Stimulated activated CD4-positive, alpha-beta T cell treated with anti-CD3 and anti-CD28 coated beads, Interleukin-1b, Interleukin-23, amount 100 ng/mL, for 48 hours (primary cell): ENCODE results near the gene KAZN.

ENCODE experiments used
- DNase-seq: peaks from one replicate; pipeline ENCODE4 v3.0.0-alpha.2; 2020

The KAZN gene

DNA sequence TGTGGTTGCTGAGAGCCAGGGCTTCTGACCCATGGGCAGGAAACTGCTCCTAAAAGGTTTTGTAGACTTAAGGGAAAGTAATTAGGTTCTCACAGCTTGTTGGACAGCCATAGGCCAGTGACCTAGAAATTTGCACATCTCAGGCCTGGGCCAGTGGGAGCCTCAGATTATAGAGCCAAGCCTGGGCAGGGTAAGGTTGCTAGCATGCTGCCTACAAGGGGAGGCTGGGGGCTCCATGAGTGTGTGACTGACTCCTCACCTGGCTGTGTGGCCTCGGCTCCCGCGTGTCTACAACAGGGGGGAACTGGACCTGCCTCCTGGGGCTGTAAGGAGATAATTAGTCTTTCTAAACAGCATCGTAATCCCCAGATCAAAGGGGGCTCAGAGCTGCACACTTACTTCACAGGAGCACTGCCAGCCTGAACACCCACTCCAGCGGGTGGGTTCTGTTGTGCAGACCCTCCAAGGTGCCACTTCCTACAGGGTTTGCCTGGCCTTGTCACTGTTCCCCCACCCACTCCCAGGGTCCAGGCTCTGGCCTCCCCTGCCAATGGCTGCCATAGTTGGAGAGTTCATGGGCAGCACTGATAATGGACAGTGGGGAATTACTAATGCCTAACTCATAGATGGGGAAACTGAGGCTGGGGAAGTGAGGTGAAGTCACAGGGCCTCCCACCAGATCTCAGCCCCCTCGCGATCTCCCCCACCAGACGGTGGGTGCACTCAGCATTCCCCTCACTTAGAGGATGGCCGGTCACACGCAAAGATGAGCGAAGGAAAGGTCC is 324.6 kb downstream of the KAZN start:
- DNase-seq: no peak

GRCh38 chr1:14923727-14924452 is 325.4 kb downstream of the KAZN start:
- DNase-seq: peak; percentile 13

GRCh38 chr1:14924455-14925331 is 326.2 kb downstream of the KAZN start:
- no peak for DNase-seq

DNA sequence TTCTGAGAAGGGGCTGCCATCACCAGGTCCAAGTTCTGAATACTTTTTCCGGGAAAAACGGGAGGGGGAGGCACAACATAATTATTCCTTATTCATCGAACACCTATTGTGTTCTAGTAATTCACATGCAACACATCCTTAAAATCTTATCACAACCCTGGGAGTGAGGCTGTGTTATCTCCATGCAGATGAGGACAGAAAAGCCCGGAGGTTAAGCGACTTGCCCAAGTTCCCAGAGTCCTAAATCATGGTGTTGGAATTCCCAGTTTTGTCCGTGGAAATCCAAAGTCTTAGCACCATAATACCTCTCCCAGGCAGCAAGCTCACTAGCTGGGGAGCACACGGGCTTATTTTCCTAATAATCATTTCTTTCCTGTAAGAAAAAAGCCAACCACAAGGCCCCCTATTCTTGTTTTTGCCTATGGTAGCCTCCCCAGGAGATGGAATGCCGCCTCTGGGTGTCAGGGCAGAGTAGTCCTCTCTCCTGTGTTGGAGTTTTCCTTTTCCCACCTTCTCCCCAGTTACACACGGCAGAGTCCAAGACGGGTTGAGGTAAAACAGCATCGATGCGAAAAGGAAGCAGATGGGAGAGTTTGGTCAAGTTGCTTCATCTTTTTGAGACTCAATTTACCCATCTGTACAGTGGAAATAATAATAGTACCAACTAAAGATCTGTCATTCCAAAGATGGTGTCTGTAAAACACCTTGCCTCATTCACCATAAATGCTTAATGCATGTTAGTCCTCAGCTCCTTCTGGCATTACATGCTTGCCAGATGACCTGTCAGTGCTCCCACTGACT is 327.1 kb downstream of the KAZN start:
- DNase-seq: no peak

- DNase-seq: no peak
Observed at GRCh38 chr1:14926229-14926628, 327.7 kb downstream of the KAZN start.

GRCh38 chr1:14926818-14927575 is 328.5 kb downstream of the KAZN start:
- DNase-seq: no peak

DNA sequence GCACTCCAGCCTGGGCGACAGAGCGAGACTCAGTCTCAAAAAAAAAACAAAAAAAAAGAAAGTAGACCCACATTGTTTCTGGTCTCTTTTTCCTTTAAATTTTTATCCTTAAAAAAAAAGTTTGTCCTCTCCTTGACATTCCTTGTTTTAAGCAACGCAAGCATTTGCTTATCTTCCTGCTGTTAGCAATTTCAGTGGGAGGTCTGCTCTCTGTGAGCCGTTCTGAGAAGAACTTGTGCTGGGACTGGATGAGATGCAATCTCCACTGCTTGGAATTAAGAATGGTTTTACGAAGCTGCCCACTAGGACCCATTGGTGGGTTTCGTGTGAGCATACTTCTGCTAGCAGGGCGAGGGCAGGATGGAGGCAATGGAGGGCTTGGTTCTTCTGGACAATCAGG is 329.9 kb downstream of the KAZN start:
- no peak for DNase-seq

DNA sequence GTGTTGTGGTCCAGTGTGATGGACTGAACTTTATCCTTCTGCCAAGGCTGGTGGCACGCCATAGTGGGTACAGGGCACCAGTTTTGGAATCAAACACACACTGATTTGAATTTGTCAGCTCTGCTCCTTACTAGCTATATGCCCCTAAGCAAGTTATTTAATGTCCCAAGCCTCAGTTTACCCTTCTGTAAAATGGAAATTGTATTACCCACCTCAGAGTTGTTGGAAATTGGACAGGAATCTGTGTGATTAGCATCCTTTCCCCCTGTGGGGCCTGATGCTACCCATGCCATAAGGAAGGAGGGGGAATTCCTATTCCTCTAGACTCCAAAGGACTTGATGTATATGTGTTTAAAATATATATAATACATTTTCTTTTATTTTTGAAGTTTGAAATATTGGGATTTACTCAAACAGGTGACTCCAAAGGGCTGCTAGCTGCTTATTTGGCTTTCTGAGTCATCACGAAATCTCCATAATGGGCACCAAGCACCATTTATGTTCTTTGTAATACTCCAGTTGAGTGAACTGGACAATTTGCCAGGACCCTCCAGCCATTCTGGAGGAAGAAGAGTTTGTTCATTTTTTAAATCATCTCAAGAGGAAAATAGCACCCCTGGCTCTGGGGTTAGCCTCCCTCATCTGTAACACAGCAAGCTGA is 330.5 kb downstream of the KAZN start:
- no peak for DNase-seq

DNA sequence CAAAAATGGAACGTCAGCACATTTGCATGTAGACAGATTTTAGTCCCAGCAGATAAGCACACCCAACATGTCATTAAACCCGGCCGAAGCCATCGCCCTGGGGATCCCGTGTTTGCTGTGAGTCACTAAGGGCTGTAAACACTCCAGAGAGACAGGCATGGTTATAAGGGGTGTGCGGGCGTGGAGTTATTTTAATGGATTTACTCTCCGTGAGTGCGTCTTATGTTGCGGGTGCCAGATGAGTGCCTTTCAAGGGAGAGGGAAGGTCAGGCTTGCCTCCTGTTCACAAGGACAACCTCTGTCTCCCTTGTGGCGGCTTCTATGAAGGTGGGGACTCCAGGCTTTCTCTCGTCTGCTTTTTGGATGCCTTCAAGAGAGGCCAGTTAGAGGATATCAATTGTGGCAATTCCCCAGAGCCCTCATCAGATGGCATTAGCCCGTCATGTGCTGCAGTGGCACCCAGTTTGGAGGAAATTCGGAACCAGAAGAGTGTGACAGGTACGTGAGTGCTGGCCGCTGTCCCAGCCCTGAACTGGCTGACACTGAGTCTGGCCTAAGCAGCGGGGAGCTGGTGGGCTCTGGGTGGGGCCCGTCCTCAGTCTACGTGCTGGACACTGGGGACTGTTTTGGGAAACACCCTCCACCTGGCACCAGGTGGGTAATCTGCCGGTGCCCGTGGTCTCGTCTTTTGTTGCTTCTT is 331.2 kb downstream of the KAZN start:
- DNase-seq: no peak

DNA sequence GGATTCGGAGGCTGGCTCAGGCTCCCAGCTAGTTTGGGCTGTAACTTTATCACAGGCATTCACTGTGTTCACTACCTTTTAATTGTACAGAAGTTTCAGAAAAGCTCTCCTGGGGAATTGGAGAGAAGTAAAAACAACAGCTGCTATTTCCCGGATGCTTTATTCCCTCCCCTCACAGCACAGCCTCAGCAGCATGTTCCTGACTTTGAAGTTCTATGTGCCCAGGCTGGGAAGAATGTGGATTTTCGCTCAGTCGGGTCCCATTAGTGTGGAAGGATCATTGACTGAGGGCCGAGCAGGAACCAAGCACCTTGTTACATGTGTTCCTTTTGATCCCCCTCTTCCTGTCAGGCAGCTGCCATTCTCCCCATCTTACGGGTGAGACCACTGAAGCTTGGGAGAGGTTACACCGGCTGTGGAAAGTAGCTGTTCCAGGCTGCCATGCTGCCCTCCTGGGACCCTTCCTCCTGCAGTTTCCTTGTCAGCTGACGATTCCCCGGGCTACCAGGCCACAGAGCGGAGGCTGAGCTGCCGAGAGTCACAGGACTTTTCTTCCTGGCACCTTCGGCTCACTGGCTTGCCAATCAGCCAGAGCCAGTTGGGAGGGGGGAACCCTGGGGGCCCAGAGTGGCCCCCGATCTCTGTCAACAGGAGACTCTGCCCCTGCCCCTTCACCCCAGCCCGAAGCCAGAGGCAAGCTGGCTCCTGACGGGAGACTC is 331.9 kb downstream of the KAZN start:
- no peak for DNase-seq

DNA sequence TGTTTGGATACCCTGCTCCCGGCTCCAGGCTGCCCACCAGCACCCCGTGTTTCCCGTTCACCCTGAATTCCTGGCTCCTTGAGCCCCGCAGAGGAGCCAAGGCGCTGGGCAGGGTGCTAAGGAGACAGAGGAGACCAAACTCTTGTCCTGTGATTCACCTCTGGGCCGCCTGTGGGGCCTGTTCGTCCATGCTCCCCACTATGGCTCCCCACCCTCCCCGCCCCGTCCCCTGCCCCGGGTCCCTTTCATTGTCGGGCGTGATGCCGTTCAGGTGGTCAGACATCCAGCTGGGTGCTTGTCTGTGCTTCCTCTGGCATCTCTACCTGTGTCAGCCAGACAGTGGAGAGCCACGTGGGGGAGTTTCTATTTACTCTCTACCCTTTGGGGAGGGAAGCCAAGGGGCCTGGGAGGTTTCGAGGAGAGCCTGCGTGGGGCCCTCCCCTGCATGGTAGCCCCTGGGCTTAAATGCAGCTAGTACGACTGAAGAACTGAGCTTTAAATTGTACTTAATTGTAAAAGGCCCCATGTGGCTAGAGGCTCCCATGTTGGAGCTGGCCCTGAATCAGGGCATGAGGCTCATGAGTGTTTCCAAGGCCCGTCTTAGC is 333.7 kb downstream of the KAZN start:
- DNase-seq: no peak

DNA sequence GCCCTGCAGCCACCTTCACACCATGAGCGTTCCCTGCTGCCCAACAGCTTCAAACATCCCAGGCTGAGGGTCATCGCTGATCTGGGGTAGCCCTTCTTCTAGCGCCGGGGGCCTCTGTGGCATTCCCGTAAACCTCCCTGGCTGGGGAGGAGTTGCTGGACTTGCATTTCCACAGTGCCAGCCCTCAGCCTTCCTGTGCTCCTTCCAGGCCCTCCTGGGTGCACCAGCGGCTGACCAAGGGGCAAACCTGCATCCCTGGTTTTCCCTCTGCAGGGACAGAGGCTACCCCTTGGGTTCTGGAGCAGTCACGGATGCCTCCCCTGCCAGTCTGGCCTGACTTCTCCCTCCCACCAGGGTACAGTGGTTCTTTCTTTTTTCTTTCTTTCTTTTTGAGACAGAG is 336.4 kb downstream of the KAZN start:
- no peak for DNase-seq

GRCh38 chr1:14936815-14937214 is 338.3 kb downstream of the KAZN start:
- DNase-seq: no peak

DNA sequence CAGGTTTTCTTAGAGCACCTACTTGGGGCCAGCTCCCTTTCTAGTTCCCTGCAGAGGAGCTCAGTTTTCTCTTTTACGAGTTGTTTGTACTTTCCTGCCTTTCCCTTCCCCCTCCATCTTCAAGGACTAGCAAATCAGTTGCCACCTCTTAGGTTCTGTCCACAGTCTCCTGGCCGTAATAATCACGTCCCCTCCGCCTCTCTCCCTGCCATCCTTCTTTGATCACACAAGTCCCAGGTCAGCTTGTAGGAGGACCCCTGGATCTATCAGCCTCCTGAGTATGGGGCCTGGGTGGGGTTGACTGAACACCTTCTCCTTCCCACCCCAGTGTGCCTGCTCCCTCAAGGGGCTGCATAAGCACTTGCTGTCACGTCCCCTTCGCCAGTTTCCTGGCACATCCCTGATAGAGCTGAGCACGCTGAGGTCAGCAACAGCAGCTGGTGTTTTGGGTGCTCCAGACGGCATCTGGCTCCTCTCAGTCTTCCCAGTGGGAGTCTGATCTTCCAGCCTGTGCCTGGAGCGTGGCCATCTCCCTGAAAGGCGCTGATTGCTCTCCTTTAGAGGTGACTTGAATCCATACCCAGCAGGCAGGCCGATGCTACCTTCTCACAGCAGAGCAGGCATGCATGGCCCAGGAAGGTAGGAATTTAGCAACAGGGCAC is 338.9 kb downstream of the KAZN start:
- no peak for DNase-seq

- no peak for DNase-seq
Observed at GRCh38 chr1:14939527-14940284, 341.2 kb downstream of the KAZN start.

DNA sequence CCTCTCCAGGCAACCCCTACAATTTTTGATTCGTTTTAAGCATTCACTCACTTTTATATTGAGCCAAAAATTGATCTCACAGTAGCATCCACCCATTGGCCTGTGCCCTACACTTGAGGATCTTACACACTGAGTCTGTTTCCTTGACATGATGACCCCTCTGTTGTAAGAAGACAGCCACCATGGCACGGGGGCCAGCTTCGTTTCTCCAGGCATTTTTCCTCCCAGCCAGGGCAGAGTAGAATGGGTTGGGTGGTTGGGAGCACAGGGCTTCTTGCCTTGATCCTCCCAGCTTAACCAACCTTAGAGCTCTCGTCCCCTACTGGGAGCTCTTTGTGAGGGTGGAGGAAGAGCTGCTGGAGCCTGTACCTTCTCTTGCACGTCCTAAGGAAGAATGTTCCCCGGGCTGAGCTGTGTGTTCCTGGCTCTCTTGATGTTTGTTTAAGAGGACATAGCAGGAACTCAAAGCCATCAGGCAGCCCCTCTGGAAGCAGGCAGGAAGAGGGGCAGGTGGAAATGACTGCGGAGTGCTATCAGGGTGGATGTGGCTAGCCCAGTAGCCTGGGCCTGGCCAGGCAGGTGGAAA is 341.9 kb downstream of the KAZN start:
- no peak for DNase-seq

- DNase-seq: no peak
Observed at GRCh38 chr1:14941864-14942263, 343.4 kb downstream of the KAZN start.
